Testis (tissue), 3 donors: ENCODE measurements around the gene ATG5. TPM values are rescaled to one million over a fixed set of nuclear protein-coding genes. Genes with fewer than 3 reads are reported as not detected.

Source experiments
- DNase-seq: peaks from one replicate; pipeline ENCODE4 v3.0.0-alpha.2; 2019
- H3K27ac ChIP-seq, 2 donors: fragments of 200-600 bp; sonication (generic); one replicate each; pipeline ENCODE4 v1.5.1; 2019
- H3K27me3 ChIP-seq: fragments of 200-600 bp; sonication (generic); one replicate; pipeline ENCODE4 v1.5.1; 2019
- H3K36me3 ChIP-seq: fragments of 200-600 bp; sonication (generic); one replicate; pipeline ENCODE4 v1.5.1; 2017; ENCODE audit warnings: low read depth; ENCODE audit errors: missing control alignments
- H3K4me1 ChIP-seq: fragments of 200-600 bp; sonication (generic); one replicate; pipeline ENCODE4 v1.5.1; 2019
- H3K4me3 ChIP-seq, 2 donors: fragments of 200-600 bp; sonication (generic); one replicate each; pipeline ENCODE4 v1.5.1; 2017 to 2019
- H3K9me3 ChIP-seq: fragments of 200-600 bp; sonication (generic); one replicate; pipeline ENCODE4 v1.5.1; 2017
- POLR2A ChIP-seq: fragments of 450-650 bp; IDR thresholded peaks from one replicate; pipeline ENCODE4 v1.6.1; 2017; ENCODE audit warnings: antibody characterized with exemption, mild to moderate bottlenecking, moderate library complexity
- WGBS, 2 donors: methylation state at CpG; one replicate each; pipeline ENCODE4 v1.1.5; 2018; 5-methylcytosine and 5-hydroxymethylcytosine counted together
- intact Hi-C: fragments of 100-400 bp; cut with DNase I; formaldehyde crosslinking; loops from one replicate; pipeline ENCODE4 v1.15.1; 2023; ENCODE audit warnings: low total_unique reads
- polyA plus RNA-seq: library from polyadenylated mRNA; stranded (reverse); fragments of 350-450 nt; fragmentation: Illumina TruSeq; extraction: RNeasy Lipid Tissue Mini Kit (QIAGEN cat#74804); gene quantifications from one replicate; pipeline ENCODE4 v1.2.3, GENCODE V29; 2014; ENCODE audit warnings: low read depth, low replicate concordance; ENCODE audit not compliant: insufficient read depth
- total RNA-seq, 2 donors: library from RNA; depleted of rRNA; stranded (reverse); fragments of >200 nt; gene quantifications; one replicate each; pipeline ENCODE4 v1.2.3, GENCODE V29; 2016
- TF ChIP-seq, protein P1 (sequence below), 3 experiments: fragments of 450-650 bp in 2 of 3; fragments of 200-600 bp in 1 of 3; sonication (generic) in 1 of 3; IDR thresholded peaks; one replicate each; pipeline ENCODE4 v1.5.1; 2016 to 2019; ENCODE audit warnings: antibody characterized with exemption in 3 of 3, mild to moderate bottlenecking in 2 of 3, moderate library complexity in 1 of 3

Gene ATG5
- total and polyA plus RNA-seq, 3 donors from 2014 or later: 21.5 to 34.9 (median 27.6) TPM

DNA sequence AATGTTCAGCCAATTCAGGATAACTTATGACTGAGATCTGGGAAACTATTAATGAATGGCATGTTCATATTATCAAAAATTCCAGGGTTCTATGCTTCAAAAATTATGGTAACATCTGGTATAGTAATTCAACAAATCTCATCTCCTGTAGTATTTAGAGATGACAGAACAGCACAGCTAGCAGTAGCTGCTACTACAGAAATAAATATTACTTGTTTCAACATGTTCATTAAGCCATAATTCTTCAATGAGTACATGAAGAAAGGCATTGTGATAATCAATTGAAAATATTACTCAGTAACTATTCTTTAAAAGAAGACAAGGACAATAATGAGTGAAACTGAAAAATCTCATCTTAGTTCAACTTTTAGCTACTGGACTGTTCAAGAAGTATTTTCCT, 66.8 kb downstream of the ATG5 start:
- Histone ChIP-seq H3K4me1 (no peaks in the 10 kb centered on the region), H3K36me3 (no peaks in the 10 kb centered on the region), H3K27ac (no peak overlapping the region), H3K27me3 (no peaks in the 10 kb centered on the region), H3K4me3 (no peak overlapping the region), H3K9me3 (no peaks in the 10 kb centered on the region)
- TF ChIP-seq POLR2A: no peak
- TF ChIP-seq, protein P1, sequence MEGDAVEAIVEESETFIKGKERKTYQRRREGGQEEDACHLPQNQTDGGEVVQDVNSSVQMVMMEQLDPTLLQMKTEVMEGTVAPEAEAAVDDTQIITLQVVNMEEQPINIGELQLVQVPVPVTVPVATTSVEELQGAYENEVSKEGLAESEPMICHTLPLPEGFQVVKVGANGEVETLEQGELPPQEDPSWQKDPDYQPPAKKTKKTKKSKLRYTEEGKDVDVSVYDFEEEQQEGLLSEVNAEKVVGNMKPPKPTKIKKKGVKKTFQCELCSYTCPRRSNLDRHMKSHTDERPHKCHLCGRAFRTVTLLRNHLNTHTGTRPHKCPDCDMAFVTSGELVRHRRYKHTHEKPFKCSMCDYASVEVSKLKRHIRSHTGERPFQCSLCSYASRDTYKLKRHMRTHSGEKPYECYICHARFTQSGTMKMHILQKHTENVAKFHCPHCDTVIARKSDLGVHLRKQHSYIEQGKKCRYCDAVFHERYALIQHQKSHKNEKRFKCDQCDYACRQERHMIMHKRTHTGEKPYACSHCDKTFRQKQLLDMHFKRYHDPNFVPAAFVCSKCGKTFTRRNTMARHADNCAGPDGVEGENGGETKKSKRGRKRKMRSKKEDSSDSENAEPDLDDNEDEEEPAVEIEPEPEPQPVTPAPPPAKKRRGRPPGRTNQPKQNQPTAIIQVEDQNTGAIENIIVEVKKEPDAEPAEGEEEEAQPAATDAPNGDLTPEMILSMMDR (IDR thresholded peaks at IDR 0.05): no peak
- no peak for DNase-seq
- intact Hi-C loops: no loop called here

DNA sequence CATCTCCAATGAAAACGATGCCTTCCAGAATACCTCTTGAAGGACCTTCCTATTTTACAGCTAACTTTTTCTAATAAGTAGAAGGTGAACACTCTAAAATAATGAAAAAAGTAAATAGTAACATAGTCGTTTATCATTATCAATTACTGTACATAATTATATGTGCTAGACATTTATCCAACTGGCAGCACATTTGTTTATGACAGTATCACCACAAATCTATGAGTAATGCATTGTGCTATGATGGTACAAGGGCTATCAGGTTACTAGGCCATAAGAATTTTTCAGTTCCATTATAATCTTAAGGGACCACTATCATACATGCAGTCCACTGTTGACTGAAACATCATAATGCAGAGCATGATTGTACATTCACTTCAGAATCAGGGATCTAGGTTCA, 68.4 kb downstream of the ATG5 start:
- 82 to 83% methylated on average over 2 of the region's 2 CpGs for WGBS, 2 donors
- TF ChIP-seq, protein P1 (IDR thresholded peaks at IDR 0.05): no peak
- TF ChIP-seq POLR2A: no peak
- no peaks in the 10 kb centered on the region for H3K4me1 ChIP-seq
- no peaks in the 10 kb centered on the region for H3K36me3 ChIP-seq
- H3K4me3 ChIP-seq: no peak overlapping the region
- intact Hi-C loops: no loop called here
- H3K27ac ChIP-seq: no peak overlapping the region
- H3K27me3 ChIP-seq: no peaks in the 10 kb centered on the region
- no peaks in the 10 kb centered on the region for H3K9me3 ChIP-seq
- DNase-seq: no peak

DNA sequence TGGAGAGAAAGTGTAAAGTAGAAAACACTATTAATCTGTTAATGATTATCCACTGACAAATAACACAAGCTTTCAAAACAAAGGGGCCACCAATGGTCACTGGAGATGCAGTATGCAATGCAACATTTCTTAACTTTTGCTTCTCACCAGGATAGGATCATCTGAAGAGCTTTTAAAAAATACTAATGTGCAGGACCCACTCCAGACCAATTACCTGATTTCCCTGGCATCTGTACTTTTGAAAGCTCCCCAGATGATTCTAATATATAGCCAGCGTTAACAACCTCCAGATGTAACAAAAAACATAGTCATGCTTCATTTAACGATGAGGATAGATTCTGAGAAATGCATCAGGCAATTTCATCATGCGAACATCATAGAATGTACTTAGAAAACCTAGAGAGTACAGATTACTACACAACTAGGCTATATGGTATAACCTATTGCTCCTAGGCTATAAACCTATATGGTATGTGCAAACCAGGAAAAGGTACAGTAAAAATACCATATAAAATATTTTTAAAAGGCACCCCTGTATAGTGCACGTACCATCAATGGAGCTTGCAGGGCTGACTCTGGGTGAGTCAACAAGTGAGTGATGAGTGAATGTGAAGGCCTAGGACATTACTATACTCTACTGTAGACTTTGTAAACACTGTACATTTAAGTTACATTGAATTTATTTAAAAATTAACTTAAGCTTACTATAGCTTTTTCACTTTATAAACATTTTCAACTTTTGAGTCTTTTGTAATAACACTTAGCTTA, 69.2 kb downstream of the ATG5 start:
- intact Hi-C loops: no loop called here
- WGBS, 2 donors: 85 to 90% methylated on average over 4 of the region's 4 CpGs
- no peaks in the 10 kb centered on the region for H3K9me3 ChIP-seq
- DNase-seq: no peak
- no peak for TF ChIP-seq POLR2A
- TF ChIP-seq, protein P1 (IDR thresholded peaks at IDR 0.05): no peak
- H3K4me1 ChIP-seq: no peaks in the 10 kb centered on the region
- H3K27me3 ChIP-seq: no peaks in the 10 kb centered on the region
- H3K4me3 ChIP-seq: no peak overlapping the region
- no peaks in the 10 kb centered on the region for H3K36me3 ChIP-seq
- no peak overlapping the region for H3K27ac ChIP-seq

GRCh38 chr6:106255306-106255705, 70.3 kb downstream of the ATG5 start:
- Histone ChIP-seq H3K4me1 (no peaks in the 10 kb centered on the region), H3K27ac (no peak overlapping the region), H3K36me3 (no peaks in the 10 kb centered on the region), H3K9me3 (no peaks in the 10 kb centered on the region), H3K27me3 (no peaks in the 10 kb centered on the region), H3K4me3 (no peak overlapping the region)
- WGBS, 2 donors: 90 to 94% methylated on average over 3 of the region's 3 CpGs
- intact Hi-C loops: no loop called here
- TF ChIP-seq POLR2A: no peak
- TF ChIP-seq, protein P1 (IDR thresholded peaks at IDR 0.05): no peak
- DNase-seq: no peak

DNA sequence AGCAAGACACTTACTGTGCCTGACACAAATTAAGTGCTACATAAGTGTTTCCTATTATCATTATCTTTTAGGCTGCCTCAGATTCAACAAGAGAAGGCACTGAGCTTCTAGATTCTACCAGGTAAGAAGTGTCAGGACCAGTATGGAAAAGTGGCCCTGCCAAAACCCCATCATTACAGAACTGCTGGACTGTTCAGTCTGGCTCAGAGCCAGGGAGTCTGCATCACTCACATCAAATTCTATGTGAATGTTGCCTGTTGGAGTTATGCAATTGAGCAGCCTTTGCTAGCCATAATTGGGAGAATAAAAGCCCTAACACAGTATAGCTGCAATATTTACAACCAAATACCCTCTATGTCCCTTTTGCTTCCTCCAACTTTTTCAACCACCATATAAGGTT, 70.9 kb downstream of the ATG5 start:
- no peak for DNase-seq

More for the DNA sequence above, 70.9 kb downstream of the ATG5 start:
- H3K27ac ChIP-seq: no peak overlapping the region
- no peaks in the 10 kb centered on the region for H3K9me3 ChIP-seq
- no peaks in the 10 kb centered on the region for H3K36me3 ChIP-seq
- H3K4me3 ChIP-seq: no peak overlapping the region
- intact Hi-C loops: no loop called here
- no peaks in the 10 kb centered on the region for H3K27me3 ChIP-seq
- no peaks in the 10 kb centered on the region for H3K4me1 ChIP-seq
- TF ChIP-seq POLR2A: no peak
- TF ChIP-seq, protein P1 (IDR thresholded peaks at IDR 0.05): no peak
